B cell (primary cell): Measurements from ENCODE around the gene SLC35G6. TPM values are rescaled to one million over a fixed set of nuclear protein-coding genes. Genes with fewer than 3 reads are reported as not detected.

Source experiments
- ATAC-seq: fragments of 200-7000 bp; cut with Tn5 transposase; one replicate; pipeline ENCODE4 v1.10.0; 2021; ENCODE audit warnings: low read depth, mild to moderate bottlenecking, moderate number of reproducible peaks, moderate library complexity
- CTCF ChIA-PET: fragments of 350-600 bp; sonication (Branson Sonifier 250); formaldehyde crosslinking; loops from one replicate; lab custom pipeline; 2021; ENCODE audit warnings: antibody characterized with exemption, inconsistent platforms; lab: Charles Lee
- POLR2A ChIA-PET: fragments of 350-600 bp; sonication (Branson Sonifier 250); formaldehyde crosslinking; loops from one replicate; lab custom pipeline; 2021; ENCODE audit warnings: antibody characterized with exemption; lab: Charles Lee
- DNase-seq: peaks from one replicate; pipeline ENCODE4 v3.0.0; 2013
- H2AFZ ChIP-seq: 2 replicates; pipeline ENCODE4 v1.6.1; 2012; ENCODE audit warnings: mild to moderate bottlenecking, low read depth, low read length; ENCODE audit not compliant: insufficient read depth, poor library complexity, severe bottlenecking
- H3K27ac ChIP-seq, 2 donors: 1 replicate in 1 of 2; 2 replicates in 1 of 2; pipeline ENCODE4 v1.5.1; 2012 to 2013; ENCODE audit warnings: low read length in 2 of 2, mild to moderate bottlenecking in 2 of 2, moderate library complexity in 1 of 2
- H3K27me3 ChIP-seq, 4 experiments: fragments of 200-600 bp in 1 of 4; sonication (generic) in 1 of 4; replicated peaks in 1 of 4; 1 replicate in 2 of 4; 2 replicates in 2 of 4; pipeline versions ENCODE4 v1.6.1 to v1.7.0; 2013 to 2016; ENCODE audit warnings: low read length in 3 of 4, mild to moderate bottlenecking in 2 of 4, mixed read lengths in 1 of 4, moderate library complexity in 1 of 4; ENCODE audit not compliant: insufficient read depth in 4 of 4, control insufficient read depth in 3 of 4; ENCODE audit errors: control extremely low read depth in 1 of 4
- H3K36me3 ChIP-seq, 2 experiments: replicated peaks in 1 of 2; 1 replicate in 1 of 2; 2 replicates in 1 of 2; pipeline versions ENCODE4 v1.6.1 to v1.7.1; 2013; ENCODE audit warnings: low read length in 1 of 2; ENCODE audit not compliant: insufficient read depth in 2 of 2, control insufficient read depth in 1 of 2; ENCODE audit errors: control extremely low read depth in 1 of 2, extremely low read depth in 1 of 2
- H3K4me1 ChIP-seq, 2 donors: fragments of 200-600 bp in 1 of 2; sonication (generic) in 1 of 2; 1 replicate in 1 of 2; 2 replicates in 1 of 2; pipeline versions ENCODE4 v1.5.1 to v1.6.1; 2013 to 2017; ENCODE audit warnings: low read length in 2 of 2; ENCODE audit not compliant: control insufficient read depth in 2 of 2, insufficient read depth in 2 of 2
- H3K4me2 ChIP-seq: replicated peaks from 2 replicates; pipeline ENCODE3; 2012; ENCODE audit warnings: mild to moderate bottlenecking, low read depth, low read length; ENCODE audit not compliant: poor library complexity, severe bottlenecking
- H3K4me3 ChIP-seq, 5 experiments: fragments of 200-600 bp in 1 of 5; sonication (generic) in 1 of 5; 1 replicate in 3 of 5; 2 replicates in 2 of 5; pipeline versions ENCODE4 v1.5.1 to v1.7.0; 2011 to 2016; ENCODE audit warnings: low read length in 4 of 5, mild to moderate bottlenecking in 4 of 5, low read depth in 2 of 5, control low read depth in 1 of 5, moderate library complexity in 1 of 5; ENCODE audit not compliant: insufficient read depth in 1 of 5; ENCODE audit errors: control extremely low read depth in 1 of 5, extremely low read depth in 1 of 5
- H3K79me2 ChIP-seq: fragments of 200-600 bp; sonication (generic); one replicate; pipeline ENCODE4 v1.6.0; 2016; ENCODE audit warnings: low read length; ENCODE audit not compliant: control insufficient read depth, insufficient read depth
- H3K9ac ChIP-seq: fragments of 200-600 bp; sonication (generic); 2 replicates; pipeline ENCODE4 v1.6.1; 2017; ENCODE audit warnings: mild to moderate bottlenecking, low read length, moderate library complexity
- H3K9me3 ChIP-seq, 3 donors: one replicate each; pipeline versions ENCODE4 v1.6.1 to v1.7.1; 2013; ENCODE audit warnings: low read length in 2 of 3; ENCODE audit not compliant: control insufficient read depth in 2 of 3, insufficient read depth in 1 of 3; ENCODE audit errors: control extremely low read depth in 1 of 3
- H4K20me1 ChIP-seq: 2 replicates; pipeline ENCODE4 v1.6.0; 2012; ENCODE audit warnings: mild to moderate bottlenecking, low read length; ENCODE audit not compliant: insufficient read depth, control insufficient read depth, poor library complexity, severe bottlenecking
- H3K27ac Mint-ChIP-seq: one replicate; pipeline ENCODE4 v1.8.0; 2021; ENCODE audit warnings: mixed read lengths
- H3K27me3 Mint-ChIP-seq: one replicate; pipeline ENCODE4 v1.8.0; 2021; ENCODE audit warnings: mixed read lengths
- H3K4me1 Mint-ChIP-seq: one replicate; pipeline ENCODE4 v1.8.0; 2021; ENCODE audit warnings: mixed read lengths
- H3K4me3 Mint-ChIP-seq: one replicate; pipeline ENCODE4 v1.8.0; 2021; ENCODE audit warnings: mixed read lengths
- H3K9me3 Mint-ChIP-seq: one replicate; pipeline ENCODE4 v1.8.0; 2022; ENCODE audit warnings: mixed read lengths; ENCODE audit not compliant: insufficient read depth
- CTCF ChIP-seq: fragments of 200-600 bp; IDR thresholded peaks from one replicate; pipeline ENCODE4 v1.8.0; 2022; ENCODE audit warnings: antibody characterized with exemption, mild to moderate bottlenecking
- EZH2 ChIP-seq: IDR thresholded peaks from 2 replicates; pipeline ENCODE4 v1.6.1; 2012; ENCODE audit warnings: borderline replicate concordance, low read depth, mild to moderate bottlenecking, moderate library complexity, low read length; ENCODE audit not compliant: insufficient read depth, poor library complexity, severe bottlenecking
- WGBS: methylation state at CpG from one replicate; pipeline ENCODE4 v1.1.5; 2013; ENCODE audit warnings: missing lambda C conversion rate; ENCODE audit not compliant: insufficient coverage; 5-methylcytosine and 5-hydroxymethylcytosine counted together
- intact Hi-C: fragments of 100-400 bp; cut with micrococcal nuclease; formaldehyde crosslinking; loops from one replicate; pipeline ENCODE4 v1.10.0; 2022
- polyA plus RNA-seq: library from polyadenylated mRNA; depleted of rRNA; stranded (reverse); fragments of >200 nt; gene quantifications from 2 replicates; pipeline ENCODE4 v1.2.3, GENCODE V29; 2012
- total RNA-seq, 2 donors: library from RNA; stranded (reverse); fragments of 120-200 nt in 1 of 2; gene quantifications; 1 replicate in 1 of 2; 2 replicates in 1 of 2; pipeline versions ENCODE4 v1.2.3 to v1.2.4, GENCODE V29; 2013 to 2022

SLC35G6 gene
- total and polyA plus RNA-seq, 2 donors (not counting 1 experiment from before 2014, with no cell fraction given): 0.04 to 0.30 TPM

DNA sequence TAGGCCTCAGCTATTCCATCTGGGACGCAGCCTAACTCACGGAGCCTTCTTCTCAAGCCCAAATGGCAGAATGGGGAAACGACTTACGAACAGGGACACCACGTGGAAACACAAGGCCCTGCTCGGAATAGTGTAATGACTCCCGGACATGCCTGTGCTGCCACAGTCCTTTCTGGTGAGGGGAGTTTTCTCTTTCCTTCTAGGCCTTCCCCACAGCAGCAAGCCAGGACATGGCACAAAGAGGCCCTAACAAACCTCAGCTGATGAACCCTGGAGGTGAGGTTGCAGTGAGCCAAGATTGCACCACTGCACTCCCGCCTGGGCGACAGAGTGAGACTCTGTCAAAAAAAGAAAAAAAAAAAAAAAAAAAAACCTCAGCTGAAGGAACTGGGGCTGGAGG is 17.2 kb upstream of the SLC35G6 start:
- Mint-ChIP-seq H3K27me3 (no peaks in the 10 kb centered on the region), H3K9me3 (no peaks in the 10 kb centered on the region), H3K27ac (no peak overlapping the region), H3K4me1 (peaks cover 18% of the 10 kb centered on the region), H3K4me3 (no peak overlapping the region)
- no peaks in the 10 kb centered on the region for H3K9me3 ChIP-seq
- H3K4me1 ChIP-seq: peaks cover 8 to 12% of the 10 kb centered on the region in 2 donors
- 96% methylated on average over 5 of the region's 9 CpGs for WGBS
- H3K9ac ChIP-seq: no peak overlapping the region
- no peak overlapping the region for H3K4me2 ChIP-seq
- H2AFZ ChIP-seq: no peak overlapping the region
- ChIA-PET CTCF (interaction anchor here (0.6 kb wide), 1 partner anchor 72 kb away, joined by 3 read pairs; no protein-coding TSS in a partner anchor), POLR2A (interaction anchor here (0.6 to 0.8 kb wide), 3 partner anchors 97 to 221 kb away, joined by 4 to 10 read pairs (median 6); no protein-coding TSS in a partner anchor)
- TF ChIP-seq CTCF (no peak), EZH2 (no peak)
- peaks cover 19% of the 10 kb centered on the region for H3K79me2 ChIP-seq
- H3K27me3 ChIP-seq: no peaks in the 10 kb centered on the region
- peaks cover 41% of the 10 kb centered on the region for H4K20me1 ChIP-seq
- ATAC-seq (no peak), DNase-seq (no peak)
- H3K36me3 ChIP-seq: peaks cover 0 to 29% of the 10 kb centered on the region in 2 experiments
- intact Hi-C loops: no loop called here
- H3K4me3 ChIP-seq: no peak overlapping the region
- no peak overlapping the region for H3K27ac ChIP-seq

DNA sequence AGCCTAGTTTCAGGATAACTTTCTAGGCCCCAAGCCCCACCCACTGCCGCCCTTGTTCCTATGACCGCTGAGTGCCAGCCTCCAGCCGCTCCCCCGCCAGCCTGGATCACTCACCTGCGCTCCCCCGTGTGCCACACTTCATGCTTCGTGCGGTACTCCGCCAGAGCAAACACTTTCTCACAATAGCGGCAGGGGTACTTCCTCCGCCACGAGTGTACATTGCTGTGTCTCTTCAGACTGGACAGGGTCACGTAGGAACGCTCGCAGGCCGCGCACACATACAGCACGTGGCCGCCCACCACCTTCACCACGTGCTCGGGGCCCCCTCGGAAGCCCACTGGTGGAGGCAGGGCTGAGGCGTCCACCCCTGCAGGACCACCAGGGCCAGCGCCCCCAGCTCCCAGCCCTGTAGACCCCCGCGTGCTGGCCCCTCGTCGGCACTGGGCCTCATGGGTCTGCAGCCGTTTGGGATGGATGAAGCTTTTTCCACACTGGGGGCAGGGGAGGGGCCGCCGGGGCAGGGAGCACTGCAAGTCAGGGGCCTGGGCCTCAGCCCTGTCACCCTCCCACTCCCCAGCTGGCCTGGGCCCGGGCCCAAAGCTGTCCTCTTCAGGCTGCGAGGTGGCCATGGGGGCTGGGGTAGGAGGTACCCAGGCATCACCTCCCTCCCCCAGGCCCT is 15.5 kb upstream of the SLC35G6 start:
- H3K4me3 Mint-ChIP-seq: no peak overlapping the region
- CTCF ChIA-PET: no interaction called here
- 97% methylated on average over 31 of the region's 33 CpGs for WGBS
- H3K27me3 ChIP-seq: no peaks in the 10 kb centered on the region
- ATAC-seq (no peak), DNase-seq (no peak)
- H3K4me3 ChIP-seq: no peak overlapping the region
- peaks cover 0 to 29% of the 10 kb centered on the region in 2 experiments for H3K36me3 ChIP-seq
- H3K9ac ChIP-seq: no peak overlapping the region
- no peaks in the 10 kb centered on the region for H3K27me3 Mint-ChIP-seq
- no peak overlapping the region for H3K27ac ChIP-seq
- peaks cover 18% of the 10 kb centered on the region for H3K4me1 Mint-ChIP-seq
- peaks cover 40% of the 10 kb centered on the region for H4K20me1 ChIP-seq
- POLR2A ChIA-PET: interaction anchor here (0.6 to 1.3 kb wide), 4 partner anchors 11 to 88 kb away, joined by 3 to 4 read pairs (median 4); partner anchors contain the start of gene ZBTB4
- peaks cover 26% of the 10 kb centered on the region for H3K79me2 ChIP-seq
- H3K4me1 ChIP-seq: peaks cover 8 to 12% of the 10 kb centered on the region in 2 donors
- intact Hi-C loops: no loop called here
- H3K9me3 ChIP-seq: no peaks in the 10 kb centered on the region
- H3K4me2 ChIP-seq: no peak overlapping the region
- no peaks in the 10 kb centered on the region for H3K9me3 Mint-ChIP-seq
- H3K27ac Mint-ChIP-seq: no peak overlapping the region
- no peak for TF ChIP-seq EZH2
- TF ChIP-seq CTCF: no peak
- H2AFZ ChIP-seq: no peak overlapping the region
